ENCODE measurements around the gene CAMTA1. TPM values are rescaled to one million over a fixed set of nuclear protein-coding genes. Genes with fewer than 3 reads are reported as not detected.

Gene CAMTA1
- total and polyA plus RNA-seq, 9 of the 15 experiments (the other 6 are each of a cell fraction or from before 2014, with no cell fraction given), result 43.9 to 161 (median 65.9) TPM

GRCh38 chr1:7026169-7026568, 240.9 kb downstream of the CAMTA1 start (continued):
- TF ChIP-seq, protein P1, sequence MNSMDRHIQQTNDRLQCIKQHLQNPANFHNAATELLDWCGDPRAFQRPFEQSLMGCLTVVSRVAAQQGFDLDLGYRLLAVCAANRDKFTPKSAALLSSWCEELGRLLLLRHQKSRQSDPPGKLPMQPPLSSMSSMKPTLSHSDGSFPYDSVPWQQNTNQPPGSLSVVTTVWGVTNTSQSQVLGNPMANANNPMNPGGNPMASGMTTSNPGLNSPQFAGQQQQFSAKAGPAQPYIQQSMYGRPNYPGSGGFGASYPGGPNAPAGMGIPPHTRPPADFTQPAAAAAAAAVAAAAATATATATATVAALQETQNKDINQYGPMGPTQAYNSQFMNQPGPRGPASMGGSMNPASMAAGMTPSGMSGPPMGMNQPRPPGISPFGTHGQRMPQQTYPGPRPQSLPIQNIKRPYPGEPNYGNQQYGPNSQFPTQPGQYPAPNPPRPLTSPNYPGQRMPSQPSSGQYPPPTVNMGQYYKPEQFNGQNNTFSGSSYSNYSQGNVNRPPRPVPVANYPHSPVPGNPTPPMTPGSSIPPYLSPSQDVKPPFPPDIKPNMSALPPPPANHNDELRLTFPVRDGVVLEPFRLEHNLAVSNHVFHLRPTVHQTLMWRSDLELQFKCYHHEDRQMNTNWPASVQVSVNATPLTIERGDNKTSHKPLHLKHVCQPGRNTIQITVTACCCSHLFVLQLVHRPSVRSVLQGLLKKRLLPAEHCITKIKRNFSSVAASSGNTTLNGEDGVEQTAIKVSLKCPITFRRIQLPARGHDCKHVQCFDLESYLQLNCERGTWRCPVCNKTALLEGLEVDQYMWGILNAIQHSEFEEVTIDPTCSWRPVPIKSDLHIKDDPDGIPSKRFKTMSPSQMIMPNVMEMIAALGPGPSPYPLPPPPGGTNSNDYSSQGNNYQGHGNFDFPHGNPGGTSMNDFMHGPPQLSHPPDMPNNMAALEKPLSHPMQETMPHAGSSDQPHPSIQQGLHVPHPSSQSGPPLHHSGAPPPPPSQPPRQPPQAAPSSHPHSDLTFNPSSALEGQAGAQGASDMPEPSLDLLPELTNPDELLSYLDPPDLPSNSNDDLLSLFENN (IDR thresholded peaks at IDR 0.05; ENCODE audit: low read depth in 2 of 2, low read length in 2 of 2), result no peak

DNA sequence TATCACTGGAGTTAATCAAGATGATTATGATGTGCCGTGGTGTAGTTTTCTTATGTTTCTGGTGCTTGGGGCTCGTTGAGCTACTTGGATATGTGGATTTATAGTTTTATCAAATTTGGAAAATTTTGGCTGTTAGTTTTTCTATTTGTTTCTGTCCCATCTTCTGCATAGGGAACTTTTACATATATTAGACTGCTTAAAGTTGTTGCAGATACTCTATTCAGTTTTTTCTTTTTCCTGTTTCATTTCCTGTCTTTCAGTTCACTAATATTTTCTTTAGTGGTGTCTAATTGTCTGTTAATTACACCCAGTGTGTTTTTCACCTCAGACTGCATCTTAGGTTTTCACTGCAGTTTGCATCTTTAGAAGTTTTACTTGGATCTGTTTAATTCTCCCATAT, 247.7 kb downstream of the CAMTA1 start:
- intact Hi-C loops (cut with micrococcal nuclease), result no loop called here
- ATAC-seq, result no peak
- H2AFZ ChIP-seq (ENCODE audit: low read depth, low read length), result no peak overlapping the region
- WGBS (ENCODE audit: insufficient coverage, low coverage, missing lambda C conversion rate), result 0% methylated on average over 2 of the region's 2 CpGs
- no peak for DNase-seq (ENCODE audit: extremely low read depth in 1 of 4, low spot score in 3 of 4)
- H3K4me3 ChIP-seq, result no peak overlapping the region
- no peak overlapping the region for H3K4me2 ChIP-seq (ENCODE audit: insufficient read depth, low read length)
- BruUV-seq (replicated peaks), result no TSS peak
- H3K36me3 ChIP-seq (ENCODE audit: control insufficient read depth, insufficient read depth, low read length), result no peaks in the 10 kb centered on the region
- FAIRE-seq, result no peak
- H3K9ac ChIP-seq (ENCODE audit: insufficient read depth in 1 of 2, low read depth in 2 of 2, low read length in 2 of 2), result no peak overlapping the region
- no peaks in the 10 kb centered on the region for H3K4me1 ChIP-seq (replicated peaks in 1 of 2; ENCODE audit: control insufficient read depth in 2 of 2, insufficient read depth in 2 of 2, low read length in 2 of 2)
- H3K9me3 ChIP-seq (replicated peaks; ENCODE audit: control insufficient read depth, insufficient read depth, low read depth, low read length), result no peaks in the 10 kb centered on the region
- in situ Hi-C loops (cut with MboI), result no loop called here
- ChIA-PET CTCF (ENCODE audit: low intra/inter-chr PET ratio) (no interaction called here), POLR2A (no interaction called here)
- H3K27me3 ChIP-seq (ENCODE audit: control insufficient read depth in 2 of 2, insufficient read depth in 2 of 2, low read length in 2 of 2), result peaks cover 12 to 22% of the 10 kb centered on the region in 2 experiments
- H3K79me2 ChIP-seq (ENCODE audit: control insufficient read depth, insufficient read depth, low read length), result no peaks in the 10 kb centered on the region
- H3K27ac ChIP-seq (ENCODE audit: extremely low read depth, low read depth, low read length), result no peak overlapping the region
- no peaks in the 10 kb centered on the region for H3K9me1 ChIP-seq (ENCODE audit: control insufficient read depth, insufficient read depth, low read length)
- no peaks in the 10 kb centered on the region; the same call in 1 of the 2 replicates for H4K20me1 ChIP-seq (replicated peaks; ENCODE audit: control insufficient read depth, insufficient read depth, low read length)
- no peak for TF ChIP-seq CBX5 (IDR thresholded peaks at IDR 0.05; ENCODE audit: borderline replicate concordance, low read depth)
- no peak for TF ChIP-seq YY1 (IDR thresholded peaks at IDR 0.05; ENCODE audit: borderline replicate concordance in 1 of 3, control insufficient read depth in 1 of 3, extremely low read depth in 1 of 3, insufficient read depth in 3 of 3, insufficient read length in 1 of 3, insufficient replicate concordance in 2 of 3, low read depth in 1 of 3, low read length in 2 of 3)
- TF ChIP-seq, protein P2, sequence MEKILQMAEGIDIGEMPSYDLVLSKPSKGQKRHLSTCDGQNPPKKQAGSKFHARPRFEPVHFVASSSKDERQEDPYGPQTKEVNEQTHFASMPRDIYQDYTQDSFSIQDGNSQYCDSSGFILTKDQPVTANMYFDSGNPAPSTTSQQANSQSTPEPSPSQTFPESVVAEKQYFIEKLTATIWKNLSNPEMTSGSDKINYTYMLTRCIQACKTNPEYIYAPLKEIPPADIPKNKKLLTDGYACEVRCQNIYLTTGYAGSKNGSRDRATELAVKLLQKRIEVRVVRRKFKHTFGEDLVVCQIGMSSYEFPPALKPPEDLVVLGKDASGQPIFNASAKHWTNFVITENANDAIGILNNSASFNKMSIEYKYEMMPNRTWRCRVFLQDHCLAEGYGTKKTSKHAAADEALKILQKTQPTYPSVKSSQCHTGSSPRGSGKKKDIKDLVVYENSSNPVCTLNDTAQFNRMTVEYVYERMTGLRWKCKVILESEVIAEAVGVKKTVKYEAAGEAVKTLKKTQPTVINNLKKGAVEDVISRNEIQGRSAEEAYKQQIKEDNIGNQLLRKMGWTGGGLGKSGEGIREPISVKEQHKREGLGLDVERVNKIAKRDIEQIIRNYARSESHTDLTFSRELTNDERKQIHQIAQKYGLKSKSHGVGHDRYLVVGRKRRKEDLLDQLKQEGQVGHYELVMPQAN (IDR thresholded peaks at IDR 0.05; ENCODE audit: borderline replicate concordance), result no peak
- no peak for TF ChIP-seq ZNF668 (CRISPR knock-in tag; IDR thresholded peaks at IDR 0.05)
- TF ChIP-seq ZNF79 (CRISPR knock-in tag; IDR thresholded peaks at IDR 0.05; ENCODE audit: low read depth), result no peak
- TF ChIP-seq THRAP3 (IDR thresholded peaks at IDR 0.05; ENCODE audit: borderline replicate concordance), result no peak
- no peak for TF ChIP-seq THRB (CRISPR knock-in tag; conservative IDR thresholded peaks at IDR 0.05)
- no peak for TF ChIP-seq ZNF655 (CRISPR knock-in tag; IDR thresholded peaks at IDR 0.05)
